HG02571 (cell line): ENCODE results near the gene SCMH1.
"Not testable (repeated sequence)": the region's sequence is repeated elsewhere in the genome, so short reads cannot be mapped to it uniquely, and the experiment has no call there.

ENCODE experiments used
- ATAC-seq: cut with Tn5 transposase; IDR thresholded peaks from one replicate; pipeline ENCODE4 v1.9.1; 2021; ENCODE audit warnings: mild to moderate bottlenecking, moderate library complexity; ENCODE audit not compliant: unreplicated experiment

SCMH1 gene

GRCh38 chr1:41217441-41217840 lies 24.7 kb downstream of the SCMH1 start:
- ATAC-seq = no peak

- ATAC-seq = no peak
These were observed 26.5 kb downstream of the SCMH1 start for GRCh38 chr1:41215623-41216022.

- ATAC-seq = no peak
These were observed 28.8 kb downstream of the SCMH1 start for GRCh38 chr1:41213341-41213740.

- ATAC-seq = not testable (repeated sequence)
These were observed 30.5 kb downstream of the SCMH1 start for GRCh38 chr1:41211608-41212007.

- ATAC-seq = not testable (repeated sequence)
These were observed 35.1 kb downstream of the SCMH1 start for GRCh38 chr1:41207053-41207452.

- no peak for ATAC-seq
These were observed 41.4 kb downstream of the SCMH1 start for GRCh38 chr1:41200728-41201127.

GRCh38 chr1:41199375-41199774 lies 42.7 kb downstream of the SCMH1 start:
- no peak for ATAC-seq

GRCh38 chr1:41192456-41193178 lies 49.5 kb downstream of the SCMH1 start:
- no peak for ATAC-seq

GRCh38 chr1:41184446-41184845 lies 57.7 kb downstream of the SCMH1 start:
- no peak for ATAC-seq

- ATAC-seq = not testable (repeated sequence)
These were observed 63.9 kb downstream of the SCMH1 start for GRCh38 chr1:41178230-41178629.

GRCh38 chr1:41175546-41175945 lies 66.6 kb downstream of the SCMH1 start:
- no peak for ATAC-seq

GRCh38 chr1:41174170-41174569 lies 67.9 kb downstream of the SCMH1 start:
- ATAC-seq = no peak

- no peak for ATAC-seq
These were observed 68.5 kb downstream of the SCMH1 start for GRCh38 chr1:41173651-41174050.

- no peak for ATAC-seq
These were observed 70.7 kb downstream of the SCMH1 start for GRCh38 chr1:41171266-41171874.

- ATAC-seq = no peak
These were observed 72.3 kb downstream of the SCMH1 start for GRCh38 chr1:41169799-41170180.

- no peak for ATAC-seq
These were observed 72.9 kb downstream of the SCMH1 start for GRCh38 chr1:41169066-41169798.

GRCh38 chr1:41167667-41168066 lies 74.4 kb downstream of the SCMH1 start:
- no peak for ATAC-seq

GRCh38 chr1:41164727-41165126 lies 77.4 kb downstream of the SCMH1 start:
- ATAC-seq = no peak

GRCh38 chr1:41162441-41162840 lies 79.7 kb downstream of the SCMH1 start:
- ATAC-seq = no peak

- ATAC-seq = no peak
These were observed 80.3 kb downstream of the SCMH1 start for GRCh38 chr1:41161846-41162245.

- no peak for ATAC-seq
These were observed 81.5 kb downstream of the SCMH1 start for GRCh38 chr1:41160498-41161110.

- ATAC-seq = no peak
These were observed 83.1 kb downstream of the SCMH1 start for GRCh38 chr1:41158966-41159365.
